ENCODE data around the gene RASSF4.

- TF ChIP-seq CTCF (IDR thresholded peaks at IDR 0.05) (no peak), POLR2AphosphoS5 (IDR thresholded peaks at IDR 0.05) (no peak), EP300 (IDR thresholded peaks at IDR 0.05) (no peak)
These were observed 38.1 kb upstream of the RASSF4 start for GRCh38 chr10:44921506-44921905.
